C4-2B (cell line): ENCODE data around the gene CNTNAP5.

ENCODE experiments used
- ZFX ChIP-seq: fragments of 450-650 bp; IDR thresholded peaks from 2 replicates; pipeline ENCODE4 v1.6.1; 2017
- TF ChIP-seq, protein P1 (sequence below): fragments of 450-650 bp; conservative IDR thresholded peaks from 2 replicates; pipeline ENCODE4 v1.5.1; 2017; ENCODE audit warnings: mild to moderate bottlenecking

DNA sequence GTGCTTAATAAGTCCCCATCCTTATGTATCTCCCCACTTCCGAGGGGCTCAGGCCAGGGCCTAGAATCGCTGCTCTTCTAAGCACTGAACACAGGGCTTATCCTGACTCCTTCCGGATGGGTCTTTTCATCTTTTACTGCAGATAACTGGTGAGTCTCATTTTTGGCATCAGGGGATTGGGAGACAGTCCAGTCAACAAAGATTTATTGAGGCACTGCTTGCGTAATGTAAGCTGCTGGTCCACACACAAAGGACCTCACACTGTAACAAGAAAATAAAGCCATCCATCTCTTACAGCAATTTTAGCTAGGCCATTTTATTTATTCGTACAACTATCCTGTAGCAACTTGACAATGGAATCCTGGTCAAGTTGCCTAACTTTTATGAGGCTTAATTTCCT lies 600.5 kb downstream of the CNTNAP5 start:
- TF ChIP-seq, protein P1, sequence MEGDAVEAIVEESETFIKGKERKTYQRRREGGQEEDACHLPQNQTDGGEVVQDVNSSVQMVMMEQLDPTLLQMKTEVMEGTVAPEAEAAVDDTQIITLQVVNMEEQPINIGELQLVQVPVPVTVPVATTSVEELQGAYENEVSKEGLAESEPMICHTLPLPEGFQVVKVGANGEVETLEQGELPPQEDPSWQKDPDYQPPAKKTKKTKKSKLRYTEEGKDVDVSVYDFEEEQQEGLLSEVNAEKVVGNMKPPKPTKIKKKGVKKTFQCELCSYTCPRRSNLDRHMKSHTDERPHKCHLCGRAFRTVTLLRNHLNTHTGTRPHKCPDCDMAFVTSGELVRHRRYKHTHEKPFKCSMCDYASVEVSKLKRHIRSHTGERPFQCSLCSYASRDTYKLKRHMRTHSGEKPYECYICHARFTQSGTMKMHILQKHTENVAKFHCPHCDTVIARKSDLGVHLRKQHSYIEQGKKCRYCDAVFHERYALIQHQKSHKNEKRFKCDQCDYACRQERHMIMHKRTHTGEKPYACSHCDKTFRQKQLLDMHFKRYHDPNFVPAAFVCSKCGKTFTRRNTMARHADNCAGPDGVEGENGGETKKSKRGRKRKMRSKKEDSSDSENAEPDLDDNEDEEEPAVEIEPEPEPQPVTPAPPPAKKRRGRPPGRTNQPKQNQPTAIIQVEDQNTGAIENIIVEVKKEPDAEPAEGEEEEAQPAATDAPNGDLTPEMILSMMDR: no peak
- no peak for TF ChIP-seq ZFX
